Kidney (tissue), 14 donors: Measurements from ENCODE around the gene MMD2. TPM values are rescaled to one million over a fixed set of nuclear protein-coding genes. Genes with fewer than 3 reads are reported as not detected.

Experiments
- DNase-seq, 5 donors: peaks; one replicate each; pipeline ENCODE4 v3.0.0-alpha.2; 2013 to 2020
- FAIRE-seq: peaks from 2 replicates; lab custom pipeline; 2012; peaks lifted over from hg19 to GRCh38; lab: Jason Lieb, UNC
- H3K27ac ChIP-seq, 2 donors: one replicate each; pipeline ENCODE4 v1.7.0; 2013; ENCODE audit warnings: low read depth in 2 of 2, low read length in 2 of 2, inconsistent platforms in 1 of 2
- H3K27me3 ChIP-seq: one replicate; pipeline ENCODE4 v1.7.1; 2013; ENCODE audit warnings: low read length, inconsistent platforms; ENCODE audit not compliant: control insufficient read depth, insufficient read depth
- H3K36me3 ChIP-seq, 3 donors: one replicate each; pipeline versions ENCODE4 v1.7.0 to v1.7.1; 2013; ENCODE audit warnings: low read length in 3 of 3, control low read depth in 1 of 3, inconsistent platforms in 1 of 3; ENCODE audit not compliant: insufficient read depth in 3 of 3, control insufficient read depth in 2 of 3
- H3K4me1 ChIP-seq, 3 donors: one replicate each; pipeline versions ENCODE4 v1.7.0 to v1.7.1; 2013; ENCODE audit warnings: low read length in 3 of 3, inconsistent platforms in 1 of 3, low read depth in 1 of 3; ENCODE audit not compliant: control insufficient read depth in 2 of 3, insufficient read depth in 2 of 3
- H3K4me3 ChIP-seq, 3 donors: one replicate each; pipeline versions ENCODE4 v1.7.0 to v1.8.1; 2013; ENCODE audit warnings: low read length in 3 of 3, control low read depth in 1 of 3, inconsistent platforms in 1 of 3
- H3K9ac ChIP-seq, 3 donors: one replicate each; pipeline versions ENCODE4 v1.7.0 to v1.7.1; 2013; ENCODE audit warnings: low read length in 3 of 3, control low read depth in 1 of 3, inconsistent platforms in 1 of 3
- H3K9me3 ChIP-seq, 3 donors: one replicate each; pipeline versions ENCODE4 v1.7.0 to v1.7.1; 2013; ENCODE audit warnings: low read length in 3 of 3, control low read depth in 1 of 3, inconsistent platforms in 1 of 3; ENCODE audit not compliant: control insufficient read depth in 2 of 3, insufficient read depth in 1 of 3
- CTCF ChIP-seq: IDR thresholded peaks from 3 replicates; pipeline ENCODE4 v1.5.1; 2012; ENCODE audit warnings: mild to moderate bottlenecking, moderate library complexity, borderline replicate concordance; ENCODE audit not compliant: insufficient read depth; ENCODE audit errors: extremely low read depth
- intact Hi-C: fragments of 100-400 bp; cut with DNase I; formaldehyde crosslinking; loops from one replicate; pipeline ENCODE4 v1.11.1; 2022
- polyA plus RNA-seq: library from polyadenylated mRNA; stranded (reverse); fragments of 350-450 nt; fragmentation: Illumina TruSeq; extraction: RNeasy Lipid Tissue Mini Kit (QIAGEN cat#74804); gene quantifications from one replicate; pipeline ENCODE4 v1.2.3, GENCODE V29; 2014; ENCODE audit warnings: low read depth, low replicate concordance; ENCODE audit not compliant: insufficient read depth
- total RNA-seq: library from RNA; stranded (reverse); fragmentation: NEBNext Ultra II Directional; extraction: Animal tissue kit (Norgen Biotek cat#: 25700); gene quantifications from one replicate; pipeline ENCODE4 v1.2.1, GENCODE V29; 2021
- donor health status: control.
- donor health status: control.
- donor health status: control.
- donor health status: control.
- donor health status: control.
- donor health status: DM: yes; HTN: yes; CAD: no.
- donor health status: Normal renal cell carcinoma (clear cell type).

Gene MMD2
- total and polyA plus RNA-seq, 2 donors from 2014 or later = not detected

- Histone ChIP-seq H3K27ac (no peak overlapping the region), H3K4me1 (no peaks in the 10 kb centered on the region), H3K4me3 (no peak overlapping the region), H3K27me3 (no peaks in the 10 kb centered on the region), H3K36me3 (no peaks in the 10 kb centered on the region), H3K9me3 (no peaks in the 10 kb centered on the region), H3K9ac (no peak overlapping the region)
- FAIRE-seq = no peak
- DNase-seq = no peak
- TF ChIP-seq CTCF = no peak
- intact Hi-C loops = no loop called here
Observed at GRCh38 chr7:4906682-4907081, 52.3 kb downstream of the MMD2 start.

DNA sequence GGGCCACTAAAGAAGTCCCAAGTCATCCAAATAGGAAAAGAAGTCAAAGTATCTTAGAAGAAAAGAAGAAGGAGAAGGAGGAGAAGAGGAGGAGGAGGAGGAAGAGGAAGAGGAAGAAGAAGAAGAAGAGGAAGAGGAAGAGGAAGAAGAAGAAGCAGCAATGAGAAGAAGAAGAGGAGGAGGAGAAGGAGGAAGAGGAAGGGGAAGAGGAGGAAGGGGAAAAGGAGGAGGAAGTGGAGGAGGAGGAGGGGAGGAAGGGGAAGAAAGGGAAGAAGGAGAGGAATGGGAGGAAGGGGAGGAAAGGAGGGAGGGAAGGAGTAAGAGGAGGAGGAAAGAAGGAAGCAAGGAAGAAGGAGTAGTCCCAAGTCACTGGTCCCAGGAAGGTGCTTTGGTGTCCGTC is 53.8 kb downstream of the MMD2 start:
- Histone ChIP-seq H3K4me3 (no peak overlapping the region), H3K36me3 (no peaks in the 10 kb centered on the region), H3K27me3 (no peaks in the 10 kb centered on the region), H3K4me1 (no peaks in the 10 kb centered on the region), H3K9ac (no peak overlapping the region), H3K9me3 (no peaks in the 10 kb centered on the region), H3K27ac (no peak overlapping the region)
- TF ChIP-seq CTCF = no peak
- DNase-seq (no peak), FAIRE-seq (no peak)
- intact Hi-C loops = no loop called here

DNA sequence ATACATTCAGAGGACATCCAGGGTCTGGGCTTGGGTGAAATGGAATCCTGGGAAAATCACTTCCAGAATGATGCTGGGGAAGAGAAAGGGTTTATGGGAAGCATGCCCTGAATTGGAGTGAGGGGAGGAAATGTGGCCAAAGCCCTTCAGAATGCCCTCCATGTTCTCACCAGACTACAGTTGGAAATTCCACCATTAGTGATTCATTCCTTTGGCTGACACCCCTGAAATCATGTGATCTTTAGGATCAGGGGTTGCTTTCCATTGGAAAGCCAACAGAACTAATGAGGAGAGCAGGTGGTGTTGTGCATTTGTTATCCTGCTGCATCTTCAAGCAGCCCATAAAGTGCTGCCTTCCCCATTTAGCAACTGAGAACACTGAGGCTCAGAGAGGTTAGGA is 54.6 kb downstream of the MMD2 start:
- Histone ChIP-seq H3K4me3 (no peak overlapping the region), H3K27me3 (no peaks in the 10 kb centered on the region), H3K27ac (no peak overlapping the region), H3K9me3 (no peaks in the 10 kb centered on the region), H3K4me1 (no peaks in the 10 kb centered on the region), H3K36me3 (no peaks in the 10 kb centered on the region), H3K9ac (no peak overlapping the region)
- no peak for TF ChIP-seq CTCF
- FAIRE-seq = no peak
- DNase-seq = no peak
- intact Hi-C loops = no loop called here

GRCh38 chr7:4895766-4896165 is 63.2 kb downstream of the MMD2 start:
- TF ChIP-seq CTCF = no peak
- FAIRE-seq (no peak), DNase-seq (no peak)
- Histone ChIP-seq H3K4me1 (no peaks in the 10 kb centered on the region), H3K9me3 (peaks cover 0 to 6% (median 0%) of the 10 kb centered on the region in 3 donors), H3K36me3 (no peaks in the 10 kb centered on the region), H3K27me3 (no peaks in the 10 kb centered on the region), H3K27ac (no peak overlapping the region), H3K4me3 (no peak overlapping the region), H3K9ac (no peak overlapping the region)
- intact Hi-C loops = no loop called here
